ENCODE results near the gene STARD10.

STARD10 gene

DNA sequence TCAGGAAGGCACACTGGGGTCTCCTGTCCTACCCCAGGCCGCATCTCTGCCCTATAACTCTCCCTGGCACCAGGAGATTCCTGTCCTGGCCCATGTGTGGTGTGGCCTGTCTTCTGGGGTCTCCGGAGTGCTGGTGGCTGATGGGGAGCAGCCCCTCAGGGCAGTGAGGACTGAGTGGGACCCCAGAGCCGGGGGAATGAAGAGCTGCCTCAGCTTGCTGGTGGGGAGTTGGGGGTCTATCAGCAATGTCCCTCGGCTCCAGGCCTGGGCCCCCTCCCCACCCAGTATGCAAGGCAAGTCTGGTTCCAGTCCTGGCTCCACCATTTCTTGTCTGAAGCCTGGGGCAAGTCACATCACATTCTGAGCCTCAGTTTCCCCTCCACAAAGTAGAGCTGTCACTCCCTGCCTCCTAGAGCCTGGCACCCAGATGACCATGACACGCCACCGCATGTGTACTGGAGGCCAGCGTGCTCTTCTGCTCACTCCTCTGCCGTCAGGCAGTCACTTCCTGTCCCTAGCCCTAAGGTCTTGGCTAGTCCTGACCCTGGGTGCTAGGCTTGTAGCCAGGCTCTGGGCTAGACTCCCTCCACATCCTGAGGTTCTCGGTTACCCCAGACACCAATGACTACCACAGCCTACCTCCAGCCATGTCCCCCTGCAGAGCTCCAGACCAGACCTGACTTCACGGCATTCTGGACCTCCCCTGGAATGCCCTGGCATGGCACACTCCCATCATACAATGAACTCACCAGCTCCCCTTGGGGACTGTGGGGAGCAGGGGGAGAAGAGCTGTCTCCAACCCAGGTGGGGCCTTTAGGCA is 54.4 kb downstream of the STARD10 start:
- TF ChIP-seq, protein P1, sequence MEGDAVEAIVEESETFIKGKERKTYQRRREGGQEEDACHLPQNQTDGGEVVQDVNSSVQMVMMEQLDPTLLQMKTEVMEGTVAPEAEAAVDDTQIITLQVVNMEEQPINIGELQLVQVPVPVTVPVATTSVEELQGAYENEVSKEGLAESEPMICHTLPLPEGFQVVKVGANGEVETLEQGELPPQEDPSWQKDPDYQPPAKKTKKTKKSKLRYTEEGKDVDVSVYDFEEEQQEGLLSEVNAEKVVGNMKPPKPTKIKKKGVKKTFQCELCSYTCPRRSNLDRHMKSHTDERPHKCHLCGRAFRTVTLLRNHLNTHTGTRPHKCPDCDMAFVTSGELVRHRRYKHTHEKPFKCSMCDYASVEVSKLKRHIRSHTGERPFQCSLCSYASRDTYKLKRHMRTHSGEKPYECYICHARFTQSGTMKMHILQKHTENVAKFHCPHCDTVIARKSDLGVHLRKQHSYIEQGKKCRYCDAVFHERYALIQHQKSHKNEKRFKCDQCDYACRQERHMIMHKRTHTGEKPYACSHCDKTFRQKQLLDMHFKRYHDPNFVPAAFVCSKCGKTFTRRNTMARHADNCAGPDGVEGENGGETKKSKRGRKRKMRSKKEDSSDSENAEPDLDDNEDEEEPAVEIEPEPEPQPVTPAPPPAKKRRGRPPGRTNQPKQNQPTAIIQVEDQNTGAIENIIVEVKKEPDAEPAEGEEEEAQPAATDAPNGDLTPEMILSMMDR (IDR thresholded peaks at IDR 0.05) = no peak

DNA sequence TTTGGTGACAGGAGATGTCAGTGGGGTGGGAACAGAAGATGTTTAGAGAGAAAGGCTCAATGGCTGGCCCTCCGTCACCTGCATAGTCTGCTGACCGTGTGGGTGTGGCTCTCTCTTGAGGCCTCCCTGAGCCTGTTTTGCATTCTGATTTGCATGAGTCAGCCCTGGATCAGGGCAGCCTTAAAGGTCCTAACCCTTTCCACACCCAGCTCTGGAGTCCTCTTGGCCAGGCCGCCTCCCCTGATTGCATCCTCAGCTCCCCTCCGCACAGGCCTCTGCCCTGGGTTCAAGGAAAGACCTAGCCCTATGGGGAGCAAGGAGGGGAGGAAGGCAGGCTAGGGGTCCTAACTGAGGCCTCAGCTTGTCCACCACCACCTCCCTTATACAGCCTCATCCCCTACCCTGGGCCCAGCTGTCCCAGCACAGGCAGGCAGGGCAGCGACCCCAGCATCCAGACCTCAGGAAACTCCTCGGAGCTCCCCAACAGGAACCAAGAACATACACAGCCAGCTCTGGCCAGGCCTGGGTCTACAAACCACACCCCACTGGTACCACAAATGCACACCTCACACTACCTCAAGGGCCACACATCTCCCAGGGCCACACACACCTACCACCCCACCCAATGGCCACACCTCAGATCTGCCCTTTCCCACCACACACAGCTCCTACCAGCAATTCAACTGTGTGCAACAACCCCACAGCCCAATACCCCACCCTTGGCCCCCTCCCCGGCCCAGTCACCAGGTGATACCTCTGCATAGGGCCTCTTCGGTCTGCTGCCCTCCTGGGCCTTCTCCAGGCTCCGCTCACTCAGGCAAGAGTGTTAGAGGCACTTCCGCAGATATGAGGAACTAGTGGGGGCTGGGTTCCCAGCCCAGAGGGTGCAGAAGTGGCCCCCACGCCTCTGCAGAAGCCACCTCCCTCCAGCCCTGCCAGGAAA is 55.4 kb downstream of the STARD10 start:
- TF ChIP-seq, protein P1 (IDR thresholded peaks at IDR 0.05) = no peak

DNA sequence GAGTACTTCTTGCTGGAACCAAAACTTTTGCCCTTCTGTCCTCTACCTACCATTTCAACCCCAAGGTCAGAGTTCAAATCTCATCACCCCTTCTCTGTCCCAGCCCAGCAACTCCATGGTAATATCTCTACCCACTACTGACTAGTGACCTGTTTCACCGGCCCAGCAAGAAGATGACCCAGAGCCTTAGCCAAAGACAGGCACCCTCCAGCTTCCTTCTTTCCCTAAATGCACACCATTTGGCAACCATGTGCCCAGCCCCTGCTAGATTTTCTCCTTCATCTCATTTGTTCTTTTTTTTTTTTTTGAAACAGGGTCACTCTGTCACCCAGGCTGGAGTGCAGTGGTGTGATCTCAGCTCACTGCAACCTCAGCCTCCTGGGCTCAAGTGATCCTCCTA is 56.5 kb downstream of the STARD10 start:
- TF ChIP-seq, protein P1 (IDR thresholded peaks at IDR 0.05) = no peak

DNA sequence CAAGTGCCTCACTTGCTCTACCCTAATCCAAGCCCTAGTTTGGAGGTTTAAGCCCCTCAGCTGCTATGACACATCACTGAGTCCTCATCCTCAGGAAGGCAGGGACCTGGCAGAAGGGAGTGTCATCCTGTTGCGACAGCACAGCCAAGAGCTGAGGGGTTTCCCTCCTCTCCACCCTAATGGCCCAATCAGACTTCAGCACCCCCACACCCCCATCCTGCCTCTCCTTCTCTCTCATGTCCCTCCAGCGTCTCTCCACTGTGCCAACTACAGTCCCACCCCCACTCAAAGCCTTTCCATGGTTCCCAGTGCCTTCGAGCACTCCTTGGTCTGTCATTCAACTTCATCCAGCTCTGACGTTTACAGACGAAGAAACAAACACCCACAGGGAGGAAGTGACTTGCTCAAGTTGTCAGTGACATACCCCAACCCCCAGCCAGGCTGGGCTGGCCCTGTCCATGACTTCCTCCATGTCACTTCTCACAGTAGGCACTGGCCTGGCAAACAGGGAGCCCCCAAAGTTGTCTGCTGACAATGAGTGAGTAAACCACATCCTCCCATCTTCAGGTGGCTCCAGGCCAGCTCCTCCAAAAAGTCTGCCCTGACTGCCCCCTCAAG is 57.3 kb downstream of the STARD10 start:
- TF ChIP-seq, protein P1 (IDR thresholded peaks at IDR 0.05) = no peak

DNA sequence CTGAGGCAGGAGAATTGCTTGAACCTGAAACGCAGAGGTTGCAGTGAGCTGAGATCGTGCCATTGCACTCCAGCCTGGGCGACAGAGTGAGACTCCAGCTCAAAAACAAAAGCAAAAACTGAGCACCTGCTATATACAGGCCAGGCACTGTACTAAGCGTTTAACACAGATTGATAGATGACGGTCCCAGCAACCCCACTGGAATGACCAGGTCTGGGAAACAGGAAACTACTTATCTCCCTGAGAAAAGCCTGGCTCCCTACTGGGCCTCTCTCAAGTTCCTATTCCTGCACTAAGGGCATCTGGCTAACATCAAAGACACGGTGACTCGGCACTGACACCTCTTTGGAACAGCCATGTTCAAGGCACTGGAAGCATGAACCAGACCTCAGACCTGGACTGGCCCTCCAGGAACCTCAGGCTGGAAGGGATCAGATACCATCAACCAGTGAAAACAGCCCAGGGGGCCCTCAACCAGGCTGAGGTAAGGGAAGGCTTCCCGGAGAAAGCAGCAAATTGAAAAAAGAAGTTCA is 58.3 kb downstream of the STARD10 start:
- TF ChIP-seq, protein P1 (IDR thresholded peaks at IDR 0.05) = no peak

DNA sequence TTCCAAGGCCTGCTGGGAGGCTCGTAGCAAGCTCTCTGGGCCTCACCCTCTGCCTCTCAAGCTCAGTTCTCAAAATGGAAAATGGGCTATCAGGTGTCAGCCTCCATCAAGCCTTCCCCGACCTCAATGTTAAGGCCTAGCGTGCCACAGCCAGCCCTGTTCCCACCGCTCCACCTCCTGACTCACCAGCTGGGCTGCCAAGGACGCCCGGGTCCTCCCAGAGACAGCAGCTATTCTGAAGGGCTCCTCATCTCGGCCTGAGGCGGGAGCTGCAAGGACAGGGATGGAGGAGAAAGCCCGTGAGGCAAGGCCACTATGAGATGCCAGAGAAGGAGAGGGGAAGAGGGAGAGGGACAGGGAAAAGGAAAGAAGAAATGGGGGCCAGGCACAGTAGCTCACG is 61.5 kb downstream of the STARD10 start:
- TF ChIP-seq, protein P1 (IDR thresholded peaks at IDR 0.05) = no peak

DNA sequence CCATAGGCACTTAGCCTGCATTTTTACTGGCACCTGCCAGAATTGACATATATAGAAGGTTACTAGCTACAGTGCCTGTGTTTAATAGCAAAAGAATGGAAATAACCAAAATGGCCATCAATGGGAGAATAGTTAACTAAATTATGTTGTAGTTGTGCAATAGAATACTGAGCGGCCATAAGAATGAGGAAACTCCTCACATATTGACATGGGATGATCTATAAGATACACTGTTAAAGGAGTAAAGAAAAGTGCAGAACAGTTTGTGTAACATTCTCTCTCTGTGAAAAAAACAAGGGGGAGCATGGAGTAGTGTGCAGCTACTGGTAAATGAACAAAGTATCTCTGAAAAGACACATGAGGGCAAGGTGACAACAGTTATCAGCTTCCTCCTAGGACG is 63.1 kb downstream of the STARD10 start:
- TF ChIP-seq, protein P1 (IDR thresholded peaks at IDR 0.05) = no peak
